H1 (cell line): ENCODE data around the gene CNDP2. TPM values are rescaled to one million over a fixed set of nuclear protein-coding genes. Genes with fewer than 3 reads are reported as not detected.

Experiments used
- CTCF ChIA-PET: fragments of 300-600 bp; sonication (Branson Sonifier 250); formaldehyde crosslinking; loops from one replicate; lab custom pipeline; 2021; ENCODE audit not compliant: partially characterized antibody; lab: Charles Lee
- POLR2A ChIA-PET: fragments of 300-600 bp; sonication (Branson Sonifier 250); formaldehyde crosslinking; loops from one replicate; lab custom pipeline; 2021; ENCODE audit warnings: inconsistent platforms; ENCODE audit not compliant: partially characterized antibody; lab: Charles Lee
- DNase-seq, 2 experiments: peaks; one replicate each; pipeline versions ENCODE4 v3.0.0 to v3.0.0-alpha.2; 2010 to 2022; ENCODE audit warnings: low spot score in 2 of 2, low read depth in 1 of 2, mixed read lengths in 1 of 2
- FAIRE-seq: peaks from 2 replicates; lab custom pipeline; 2011; peaks lifted over from hg19 to GRCh38; lab: Jason Lieb, UNC
- H2AFZ ChIP-seq: 2 replicates; pipeline ENCODE4 v1.8.1; 2012; ENCODE audit warnings: low read length, inconsistent platforms
- H2AK5ac ChIP-seq: 2 replicates; pipeline ENCODE4 v1.6.1; 2013; ENCODE audit warnings: low read depth, low read length
- H2BK120ac ChIP-seq: replicated peaks from 2 replicates; pipeline ENCODE3; 2013; ENCODE audit warnings: low read depth, low read length, inconsistent platforms
- H2BK12ac ChIP-seq: 2 replicates; pipeline ENCODE4 v1.6.1; 2013; ENCODE audit warnings: low read depth, low read length
- H2BK15ac ChIP-seq: 2 replicates; pipeline ENCODE4 v1.6.1; 2013; ENCODE audit warnings: low read length
- H2BK20ac ChIP-seq: 2 replicates; pipeline ENCODE4 v1.6.1; 2013; ENCODE audit warnings: low read length
- H2BK5ac ChIP-seq: 2 replicates; pipeline ENCODE4 v1.6.1; 2013; ENCODE audit warnings: low read depth, low read length
- H3K14ac ChIP-seq: 2 replicates; pipeline ENCODE4 v1.6.1; 2013; ENCODE audit warnings: inconsistent platforms; ENCODE audit not compliant: insufficient read length
- H3K18ac ChIP-seq: 2 replicates; pipeline ENCODE4 v1.6.1; 2013; ENCODE audit warnings: low read length; ENCODE audit errors: extremely low read depth
- H3K23ac ChIP-seq: 2 replicates; pipeline ENCODE4 v1.6.1; 2013; ENCODE audit warnings: inconsistent platforms; ENCODE audit not compliant: insufficient read length
- H3K23me2 ChIP-seq: 2 replicates; pipeline ENCODE4 v1.6.1; 2013; ENCODE audit warnings: low read depth, low read length
- H3K27ac ChIP-seq: 2 replicates; pipeline ENCODE4 v1.6.1; 2011; ENCODE audit warnings: low read depth, low read length, inconsistent platforms
- H3K27me3 ChIP-seq, 4 experiments: replicated peaks in 1 of 4; 1 replicate in 1 of 4; 2 replicates in 3 of 4; pipeline versions ENCODE4 v1.6.1 to v1.8.1; 2011 to 2013; ENCODE audit warnings: low read length in 3 of 4, mild to moderate bottlenecking in 3 of 4, inconsistent platforms in 2 of 4, mixed read lengths in 2 of 4, moderate library complexity in 1 of 4; ENCODE audit not compliant: control insufficient read depth in 3 of 4, insufficient read depth in 3 of 4; ENCODE audit errors: extremely low read depth in 1 of 4
- H3K36me3 ChIP-seq, 4 experiments: 2 replicates each; pipeline versions ENCODE4 v1.6.1 to v1.8.1; 2011 to 2013; ENCODE audit warnings: mild to moderate bottlenecking in 4 of 4, low read length in 3 of 4, moderate library complexity in 2 of 4, control low read depth in 1 of 4, inconsistent platforms in 1 of 4; ENCODE audit not compliant: insufficient read depth in 4 of 4, control insufficient read depth in 2 of 4
- H3K4ac ChIP-seq: replicated peaks from 2 replicates; pipeline ENCODE3; 2013; ENCODE audit warnings: low read length, low read depth, mixed read lengths, inconsistent platforms; ENCODE audit not compliant: insufficient read length
- H3K4me1 ChIP-seq, 4 experiments: replicated peaks in 1 of 4; 1 replicate in 1 of 4; 2 replicates in 3 of 4; pipeline versions ENCODE4 v1.6.1 to v1.8.1; 2011 to 2013; ENCODE audit warnings: low read length in 3 of 4, inconsistent platforms in 2 of 4, mixed read lengths in 1 of 4; ENCODE audit not compliant: insufficient read depth in 4 of 4, control insufficient read depth in 3 of 4
- H3K4me2 ChIP-seq, 2 experiments: 2 replicates each; pipeline versions ENCODE4 v1.6.1 to v1.8.1; 2011 to 2013; ENCODE audit warnings: low read depth in 2 of 2, low read length in 2 of 2, control low read depth in 1 of 2, inconsistent platforms in 1 of 2, mild to moderate bottlenecking in 1 of 2; ENCODE audit not compliant: insufficient read depth in 1 of 2
- H3K4me3 ChIP-seq, 4 experiments: fragments of 200-600, 300-600 bp in 1 of 4; sonication (generic), shearing (Covaris generic), sonication (Bioruptor Twin) in 1 of 4; 2 replicates each; pipeline versions ENCODE4 v1.5.1 to v1.8.1; 2011 to 2016; ENCODE audit warnings: low read length in 4 of 4, low read depth in 3 of 4, control low read depth in 2 of 4, inconsistent platforms in 2 of 4, mild to moderate bottlenecking in 2 of 4, mixed read lengths in 1 of 4, moderate library complexity in 1 of 4; ENCODE audit not compliant: insufficient read depth in 2 of 4; ENCODE audit errors: extremely low read depth in 1 of 4
- H3K56ac ChIP-seq: replicated peaks from 2 replicates; pipeline ENCODE3; 2013; ENCODE audit warnings: low read depth, mild to moderate bottlenecking, mixed read lengths, low read length, inconsistent platforms; ENCODE audit not compliant: insufficient read length
- H3K79me1 ChIP-seq: 2 replicates; pipeline ENCODE4 v1.6.1; 2013; ENCODE audit warnings: low read depth, low read length, control low read depth
- H3K79me2 ChIP-seq, 2 experiments: 2 replicates each; pipeline versions ENCODE4 v1.6.1 to v1.8.1; 2012 to 2013; ENCODE audit warnings: low read length in 2 of 2, mild to moderate bottlenecking in 2 of 2, inconsistent platforms in 1 of 2; ENCODE audit not compliant: insufficient read depth in 2 of 2, control insufficient read depth in 1 of 2
- H3K9ac ChIP-seq, 4 experiments: replicated peaks in 1 of 4; 1 replicate in 1 of 4; 2 replicates in 3 of 4; pipeline versions ENCODE4 v1.6.1 to v1.8.1; 2011 to 2013; ENCODE audit warnings: low read depth in 3 of 4, low read length in 3 of 4, control low read depth in 2 of 4, mild to moderate bottlenecking in 2 of 4, moderate library complexity in 2 of 4, inconsistent platforms in 1 of 4; ENCODE audit errors: extremely low read depth in 1 of 4
- H3K9me3 ChIP-seq, 2 experiments: 2 replicates each; pipeline versions ENCODE4 v1.6.1 to v1.8.1; 2012 to 2013; ENCODE audit warnings: mild to moderate bottlenecking in 2 of 2, moderate library complexity in 2 of 2, control low read depth in 1 of 2, inconsistent platforms in 1 of 2, low read depth in 1 of 2, low read length in 1 of 2, mixed read lengths in 1 of 2; ENCODE audit not compliant: insufficient read depth in 2 of 2
- H4K20me1 ChIP-seq, 2 experiments: replicated peaks in 1 of 2; 2 replicates each; pipeline versions ENCODE3 to v1.8.1; 2011 to 2013; ENCODE audit warnings: inconsistent platforms in 2 of 2, low read length in 2 of 2, mild to moderate bottlenecking in 1 of 2; ENCODE audit not compliant: insufficient read depth in 2 of 2, control insufficient read depth in 1 of 2
- H4K5ac ChIP-seq: 2 replicates; pipeline ENCODE4 v1.6.1; 2013; ENCODE audit warnings: low read length, low read depth, mixed read lengths, inconsistent platforms; ENCODE audit not compliant: insufficient read length
- H4K8ac ChIP-seq: 2 replicates; pipeline ENCODE4 v1.8.0; 2013; ENCODE audit warnings: mild to moderate bottlenecking, moderate library complexity, low read length, inconsistent platforms; ENCODE audit not compliant: insufficient read depth; ENCODE audit errors: extremely low read depth
- H4K91ac ChIP-seq: replicated peaks from 2 replicates; pipeline ENCODE3; 2013; ENCODE audit warnings: low read length, mixed read lengths, inconsistent platforms; ENCODE audit not compliant: insufficient read length
- BRCA1 ChIP-seq: IDR thresholded peaks from 2 replicates; pipeline ENCODE4 v1.6.1; 2012; ENCODE audit warnings: low read depth, low read length, improper control_type of control experiment
- CBX8 ChIP-seq: fragments of 300-800, 300-1000 bp; sonication (generic); IDR thresholded peaks from 2 replicates; pipeline ENCODE4 v1.7.1; 2016; ENCODE audit warnings: low read depth, low read length, borderline replicate concordance
- EGR1 ChIP-seq: IDR thresholded peaks from 2 replicates; pipeline ENCODE4 v1.6.1; 2011; ENCODE audit warnings: low read depth, low read length, borderline replicate concordance
- FOSL1 ChIP-seq: IDR thresholded peaks from 2 replicates; pipeline ENCODE4 v1.6.1; 2011; ENCODE audit warnings: mild to moderate bottlenecking, low read depth, low read length, moderate library complexity; ENCODE audit not compliant: insufficient read depth
- KDM5A ChIP-seq: fragments of 200-600 bp; IDR thresholded peaks from 2 replicates; pipeline ENCODE4 v1.7.1; 2012; ENCODE audit warnings: mild to moderate bottlenecking, low read length, inconsistent platforms, mixed read lengths
- NANOG ChIP-seq: IDR thresholded peaks from 2 replicates; pipeline ENCODE4 v1.6.1; 2011; ENCODE audit warnings: low read length, low read depth, mild to moderate bottlenecking, inconsistent platforms; ENCODE audit not compliant: insufficient read depth, poor library complexity, severe bottlenecking
- NRF1 ChIP-seq: IDR thresholded peaks from 2 replicates; pipeline ENCODE4 v1.6.1; 2011; ENCODE audit warnings: mild to moderate bottlenecking, low read depth, low read length, improper control_type of control experiment
- RAD21 ChIP-seq, 2 experiments: IDR thresholded peaks in 1 of 2; conservative IDR thresholded peaks in 1 of 2; 2 replicates each; pipeline ENCODE4 v1.6.1; 2011; ENCODE audit warnings: low read depth in 2 of 2, low read length in 2 of 2, improper control_type of control experiment in 1 of 2, inconsistent platforms in 1 of 2, mild to moderate bottlenecking in 1 of 2, moderate library complexity in 1 of 2
- RBBP5 ChIP-seq: IDR thresholded peaks from 2 replicates; pipeline ENCODE4 v1.7.1; 2012; ENCODE audit warnings: low read depth, mild to moderate bottlenecking, inconsistent platforms, low read length, moderate library complexity, borderline replicate concordance
- SIRT6 ChIP-seq: IDR thresholded peaks from one replicate; pipeline ENCODE4 v1.7.1; 2012; ENCODE audit warnings: low read length, inconsistent platforms
- TAF7 ChIP-seq: optimal IDR thresholded peaks from 2 replicates; pipeline ENCODE3; 2011; ENCODE audit warnings: low read depth, mild to moderate bottlenecking, inconsistent platforms, low read length, moderate library complexity, borderline replicate concordance
- WGBS, 2 experiments: shearing (Covaris generic) in 1 of 2; methylation state at CpG; one replicate each; pipeline versions ENCODE4 v1.1.6 to v1.1.7; 2013 to 2015; ENCODE audit warnings: low lambda C conversion rate in 2 of 2, mixed read lengths in 2 of 2, inconsistent platforms in 1 of 2, low coverage in 1 of 2, missing lambda C conversion rate in 1 of 2; ENCODE audit not compliant: insufficient replicate concordance in 2 of 2, insufficient coverage in 1 of 2, insufficient read length in 1 of 2; ENCODE audit errors: extremely low coverage in 1 of 2, missing lambda C conversion rate in 1 of 2; 5-methylcytosine and 5-hydroxymethylcytosine counted together
- polyA plus RNA-seq, 7 experiments: library from polyadenylated mRNA; depleted of rRNA in 3 of 7; stranded (reverse) in 5 of 7; unstranded in 2 of 7; fragments of >200 nt in 5 of 7; fragments of 200-250 nt in 2 of 7; gene quantifications; 1 replicate in 5 of 7; 2 replicates in 1 of 7; 4 replicates in 1 of 7; pipeline versions ENCODE4 v1.2.1 to v1.2.3, GENCODE V29; 2011 to 2013; ENCODE audit warnings: missing spikeins in 2 of 7, mixed read lengths in 2 of 7
- total RNA-seq: library from RNA; stranded (reverse); fragmentation: NEBNext Ultra II Directional; extraction: Animal tissue kit (Norgen Biotek cat#: 25700); gene quantifications from 2 replicates; pipeline ENCODE4 v1.2.1, GENCODE V29; 2021
- TF ChIP-seq, protein P1 (sequence below): IDR thresholded peaks from 2 replicates; pipeline ENCODE4 v1.6.1; 2011; ENCODE audit warnings: low read length, improper control_type of control experiment
- TF ChIP-seq, protein P2 (sequence below): IDR thresholded peaks from 2 replicates; pipeline ENCODE4 v1.6.1; 2012; ENCODE audit warnings: inconsistent platforms

Gene CNDP2
- total and polyA plus RNA-seq, 2 of the 8 experiments (the other 6 are each of a cell fraction or from before 2014, with no cell fraction given): 71.8 to 243 TPM

DNA sequence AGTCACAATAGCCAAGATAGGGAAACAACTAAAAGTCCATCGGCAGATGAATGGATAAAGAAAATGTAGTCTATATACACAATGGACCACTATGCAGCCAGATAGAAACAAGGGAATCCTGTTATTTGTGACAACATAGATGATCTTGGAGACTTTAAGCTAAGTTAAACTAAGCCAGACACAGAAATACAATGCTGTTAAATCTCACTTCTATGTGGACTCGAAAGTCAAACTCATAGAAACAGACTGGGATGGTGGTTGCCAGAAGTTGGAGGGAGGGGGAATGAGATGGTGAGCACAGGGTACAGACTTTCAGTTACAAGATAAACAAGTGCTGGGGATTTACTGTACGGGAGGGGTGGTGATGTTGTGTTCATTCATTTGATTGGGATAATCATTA lies 32.8 kb downstream of the CNDP2 start:
- no peaks in the 10 kb centered on the region for H3K9me3 ChIP-seq
- TF ChIP-seq NRF1 (no peak), NANOG (no peak), RBBP5 (no peak), SIRT6 (no peak), RAD21 (IDR thresholded peaks at IDR 0.05 in 1 of 2, conservative IDR thresholded peaks at IDR 0.05 in 1 of 2; ENCODE audit: low read depth in 2 of 2, low read length in 2 of 2) (no peak), EGR1 (no peak), BRCA1 (no peak), CBX8 (no peak), FOSL1 (no peak), KDM5A (no peak), TAF7 (no peak)
- TF ChIP-seq, protein P1, sequence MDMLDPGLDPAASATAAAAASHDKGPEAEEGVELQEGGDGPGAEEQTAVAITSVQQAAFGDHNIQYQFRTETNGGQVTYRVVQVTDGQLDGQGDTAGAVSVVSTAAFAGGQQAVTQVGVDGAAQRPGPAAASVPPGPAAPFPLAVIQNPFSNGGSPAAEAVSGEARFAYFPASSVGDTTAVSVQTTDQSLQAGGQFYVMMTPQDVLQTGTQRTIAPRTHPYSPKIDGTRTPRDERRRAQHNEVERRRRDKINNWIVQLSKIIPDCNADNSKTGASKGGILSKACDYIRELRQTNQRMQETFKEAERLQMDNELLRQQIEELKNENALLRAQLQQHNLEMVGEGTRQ: no peak
- TF ChIP-seq, protein P2, sequence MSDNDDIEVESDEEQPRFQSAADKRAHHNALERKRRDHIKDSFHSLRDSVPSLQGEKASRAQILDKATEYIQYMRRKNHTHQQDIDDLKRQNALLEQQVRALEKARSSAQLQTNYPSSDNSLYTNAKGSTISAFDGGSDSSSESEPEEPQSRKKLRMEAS: no peak

More for the DNA sequence above, 32.8 kb downstream of the CNDP2 start:
- Histone ChIP-seq H3K18ac (no peak overlapping the region), H3K23me2 (no peaks in the 10 kb centered on the region), H4K20me1 (no peaks in the 10 kb centered on the region), H3K79me1 (no peaks in the 10 kb centered on the region), H3K79me2 (no peaks in the 10 kb centered on the region), H2BK12ac (no peak overlapping the region), H3K9ac (no peak overlapping the region), H3K4me2 (no peak overlapping the region), H2BK20ac (no peak overlapping the region), H3K4ac (no peak overlapping the region), H4K5ac (no peak overlapping the region), H3K4me1 (no peaks in the 10 kb centered on the region), H3K23ac (no peak overlapping the region), H3K56ac (no peak overlapping the region), H3K14ac (no peak overlapping the region), H3K27ac (no peak overlapping the region), H2BK15ac (no peak overlapping the region), H4K8ac (no peak overlapping the region), H2BK5ac (no peak overlapping the region), H2AFZ (no peak overlapping the region), H3K27me3 (no peaks in the 10 kb centered on the region), H2BK120ac (no peak overlapping the region), H3K36me3 (no peaks in the 10 kb centered on the region), H3K4me3 (no peak overlapping the region), H2AK5ac (no peak overlapping the region), H4K91ac (no peak overlapping the region)
- ChIA-PET POLR2A (no interaction called here), CTCF (no interaction called here)
- WGBS, 2 experiments: 84% methylated on average over 3 of the region's 3 CpGs; no CpG with 5 or more reads in 1 of the 2 experiments
- no peak for FAIRE-seq
- no peak for DNase-seq
